ENCODE data around the gene HDAC11.
A peak's percentile ranks its signal among the peaks of the same experiment; 100 is the strongest.
"Not testable (repeated sequence)": the region's sequence is repeated elsewhere in the genome, so short reads cannot be mapped to it uniquely, and the experiment has no call there.

Gene HDAC11, protein sequence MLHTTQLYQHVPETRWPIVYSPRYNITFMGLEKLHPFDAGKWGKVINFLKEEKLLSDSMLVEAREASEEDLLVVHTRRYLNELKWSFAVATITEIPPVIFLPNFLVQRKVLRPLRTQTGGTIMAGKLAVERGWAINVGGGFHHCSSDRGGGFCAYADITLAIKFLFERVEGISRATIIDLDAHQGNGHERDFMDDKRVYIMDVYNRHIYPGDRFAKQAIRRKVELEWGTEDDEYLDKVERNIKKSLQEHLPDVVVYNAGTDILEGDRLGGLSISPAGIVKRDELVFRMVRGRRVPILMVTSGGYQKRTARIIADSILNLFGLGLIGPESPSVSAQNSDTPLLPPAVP

DNA sequence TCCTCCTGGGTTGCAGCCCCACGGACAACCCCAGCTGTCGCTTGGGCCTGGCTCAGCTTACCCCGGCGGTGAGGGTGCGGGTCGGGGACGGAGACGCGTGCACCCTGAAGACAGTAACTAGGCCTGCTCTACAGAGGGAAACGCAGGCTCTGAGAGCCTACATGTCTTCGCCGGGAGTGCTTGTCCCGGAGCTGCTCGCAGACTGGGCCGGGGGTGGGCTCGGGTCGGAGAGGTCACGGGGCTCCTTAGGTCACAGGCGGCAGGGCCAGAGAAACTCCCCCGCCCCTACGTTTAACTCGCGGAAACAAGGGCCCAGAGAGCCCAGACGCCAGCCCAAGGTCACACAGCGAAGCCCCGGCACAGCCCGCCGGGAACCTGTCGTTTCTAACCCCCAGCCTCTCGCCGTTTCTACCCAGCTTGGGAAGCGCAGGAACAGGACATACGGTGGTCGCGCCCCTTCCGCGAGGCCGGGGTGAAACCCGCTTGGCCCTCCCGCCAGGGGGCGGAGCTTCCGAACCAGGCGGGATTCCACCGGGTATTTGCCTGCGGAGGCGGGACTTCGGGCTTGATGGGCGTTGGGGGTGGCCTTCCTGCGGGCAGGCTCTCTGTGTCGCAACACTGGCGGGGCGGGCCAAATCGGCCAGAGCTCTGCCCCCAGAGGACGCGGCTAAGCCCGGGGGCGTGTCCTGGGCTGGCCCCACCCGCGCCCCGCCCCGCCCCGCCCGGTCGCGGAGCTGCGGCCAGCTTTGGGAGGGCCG, at the start of gene HDAC11:
Gene HDAC11, plus strand, starts transcription at position 725 of the 758 bp plus-strand sequence. CDS start 42 bp downstream, outside the sequence.
- peak; percentile 99 for DNase-seq
- TF ChIP-seq, protein P1, sequence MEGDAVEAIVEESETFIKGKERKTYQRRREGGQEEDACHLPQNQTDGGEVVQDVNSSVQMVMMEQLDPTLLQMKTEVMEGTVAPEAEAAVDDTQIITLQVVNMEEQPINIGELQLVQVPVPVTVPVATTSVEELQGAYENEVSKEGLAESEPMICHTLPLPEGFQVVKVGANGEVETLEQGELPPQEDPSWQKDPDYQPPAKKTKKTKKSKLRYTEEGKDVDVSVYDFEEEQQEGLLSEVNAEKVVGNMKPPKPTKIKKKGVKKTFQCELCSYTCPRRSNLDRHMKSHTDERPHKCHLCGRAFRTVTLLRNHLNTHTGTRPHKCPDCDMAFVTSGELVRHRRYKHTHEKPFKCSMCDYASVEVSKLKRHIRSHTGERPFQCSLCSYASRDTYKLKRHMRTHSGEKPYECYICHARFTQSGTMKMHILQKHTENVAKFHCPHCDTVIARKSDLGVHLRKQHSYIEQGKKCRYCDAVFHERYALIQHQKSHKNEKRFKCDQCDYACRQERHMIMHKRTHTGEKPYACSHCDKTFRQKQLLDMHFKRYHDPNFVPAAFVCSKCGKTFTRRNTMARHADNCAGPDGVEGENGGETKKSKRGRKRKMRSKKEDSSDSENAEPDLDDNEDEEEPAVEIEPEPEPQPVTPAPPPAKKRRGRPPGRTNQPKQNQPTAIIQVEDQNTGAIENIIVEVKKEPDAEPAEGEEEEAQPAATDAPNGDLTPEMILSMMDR (IDR thresholded peaks at IDR 0.05; ENCODE audit: low read length), result no peak
- TF ChIP-seq EZH2 (optimal IDR thresholded peaks at IDR 0.05; ENCODE audit: low read depth, low read length), result no peak
- TF ChIP-seq EZH2phosphoT487 (IDR thresholded peaks at IDR 0.05; ENCODE audit: low read length), result no peak
- H4K20me1 ChIP-seq (ENCODE audit: insufficient read depth, low read length), result no peaks in the 10 kb centered on the region
- no peaks in the 10 kb centered on the region for H3K79me2 ChIP-seq (ENCODE audit: low read length)
- H3K9me2 ChIP-seq (replicated peaks; ENCODE audit: insufficient read depth, low read length), result no peaks in the 10 kb centered on the region
- H3K4me2 ChIP-seq (ENCODE audit: low read depth, low read length), result peak within 1 kb of the TSS; percentile 74
- no peaks in the 10 kb centered on the region for H3K4me1 ChIP-seq (ENCODE audit: low read length)
- H3K9me3 ChIP-seq (replicated peaks; ENCODE audit: insufficient read depth, low read length), result no peaks in the 10 kb centered on the region
- H2AFZ ChIP-seq (ENCODE audit: low read length), result peak within 1 kb of the TSS; percentile 94
- peak within 1 kb of the TSS; percentile 80 for H3K4me3 ChIP-seq (ENCODE audit: low read length)
- H3K36me3 ChIP-seq (replicated peaks; ENCODE audit: insufficient read depth, low read length), result no peaks in the 10 kb centered on the region
- peak within 1 kb of the TSS; percentile 76 for H3K9ac ChIP-seq (ENCODE audit: low read length)
- H3K27ac ChIP-seq (ENCODE audit: low read length), result no peak within 1 kb of the TSS
- H3K27me3 ChIP-seq (replicated peaks; ENCODE audit: insufficient read depth, low read length), result no peaks in the 10 kb centered on the region
- H3F3A ChIP-seq (ENCODE audit: insufficient read depth, low read length), result no peaks in the 10 kb centered on the region

DNA sequence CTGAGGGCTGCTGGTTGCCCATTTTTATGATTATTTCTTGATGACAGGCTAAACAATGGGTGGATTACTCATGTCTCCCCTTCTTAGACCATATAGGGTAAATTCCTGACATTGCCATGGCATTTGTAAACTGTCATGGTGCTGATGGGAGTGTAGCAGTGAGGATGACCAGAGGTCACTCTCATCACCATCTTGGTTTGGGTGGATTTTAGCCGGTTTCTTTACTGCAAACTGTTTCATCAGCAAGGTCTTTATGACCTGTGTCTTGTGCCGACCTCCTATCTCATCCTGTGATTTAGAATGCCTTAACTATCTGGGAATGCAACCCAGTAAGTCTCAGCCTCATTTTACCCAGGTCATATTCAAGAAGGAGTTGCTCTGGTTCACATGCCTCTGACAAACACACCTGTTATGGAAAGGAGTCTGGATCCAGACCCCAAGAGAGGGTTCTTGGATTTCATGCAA, 49.7 kb upstream of the HDAC11 start:
- not testable (repeated sequence) for H3K36me3 ChIP-seq (replicated peaks; ENCODE audit: insufficient read depth, low read length); H4K20me1 ChIP-seq (ENCODE audit: insufficient read depth, low read length); H3K4me2 ChIP-seq (ENCODE audit: low read depth, low read length); H3K9me3 ChIP-seq (replicated peaks; ENCODE audit: insufficient read depth, low read length); DNase-seq; H3K4me3 ChIP-seq (ENCODE audit: low read length); H3K27ac ChIP-seq (ENCODE audit: low read length); H3K79me2 ChIP-seq (ENCODE audit: low read length); H3K27me3 ChIP-seq (replicated peaks; ENCODE audit: insufficient read depth, low read length); H2AFZ ChIP-seq (ENCODE audit: low read length); H3K9ac ChIP-seq (ENCODE audit: low read length); H3K9me2 ChIP-seq (replicated peaks; ENCODE audit: insufficient read depth, low read length)
- Histone ChIP-seq H3K4me1 (ENCODE audit: low read length) (peaks cover 23% of the 10 kb centered on the region), H3F3A (ENCODE audit: insufficient read depth, low read length) (peaks cover 17% of the 10 kb centered on the region)

DNA sequence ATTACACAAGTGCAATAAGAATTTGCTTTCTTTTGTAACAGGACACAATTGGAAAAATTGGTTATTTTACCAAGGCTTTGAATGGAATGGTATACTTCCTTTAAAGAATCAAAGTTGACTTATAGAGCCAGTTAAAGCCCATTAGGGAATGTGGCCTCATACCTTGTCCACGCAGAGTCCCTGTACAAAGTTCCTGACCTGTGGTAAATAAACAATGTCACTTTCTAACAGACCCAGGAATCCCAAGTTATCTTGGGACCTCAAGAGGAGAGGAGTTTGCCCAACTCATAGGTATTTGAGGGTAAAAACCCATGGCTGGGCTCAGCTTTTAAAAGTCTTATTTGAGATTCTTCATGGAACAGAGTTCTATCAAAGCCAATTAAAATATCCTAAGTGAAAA, 48.0 kb upstream of the HDAC11 start:
- DNase-seq, result no peak
- no peaks in the 10 kb centered on the region for H3K27me3 ChIP-seq (replicated peaks; ENCODE audit: insufficient read depth, low read length)
- no peak overlapping the region for H3K9ac ChIP-seq (ENCODE audit: low read length)
- no peaks in the 10 kb centered on the region for H3K9me3 ChIP-seq (replicated peaks; ENCODE audit: insufficient read depth, low read length)
- H3K79me2 ChIP-seq (ENCODE audit: low read length), result no peaks in the 10 kb centered on the region
- H3K27ac ChIP-seq (ENCODE audit: low read length), result no peak overlapping the region
- H3K4me1 ChIP-seq (ENCODE audit: low read length), result peaks cover 21% of the 10 kb centered on the region
- H4K20me1 ChIP-seq (ENCODE audit: insufficient read depth, low read length), result no peaks in the 10 kb centered on the region
- TF ChIP-seq EZH2 (optimal IDR thresholded peaks at IDR 0.05; ENCODE audit: low read depth, low read length) (no peak), EZH2phosphoT487 (IDR thresholded peaks at IDR 0.05; ENCODE audit: low read length) (no peak)
- TF ChIP-seq, protein P1 (IDR thresholded peaks at IDR 0.05; ENCODE audit: low read length), result no peak
- H3K4me3 ChIP-seq (ENCODE audit: low read length), result no peak overlapping the region
- no peak overlapping the region for H3K4me2 ChIP-seq (ENCODE audit: low read depth, low read length)
- H3K36me3 ChIP-seq (replicated peaks; ENCODE audit: insufficient read depth, low read length), result no peaks in the 10 kb centered on the region
- H2AFZ ChIP-seq (ENCODE audit: low read length), result no peak overlapping the region
- H3F3A ChIP-seq (ENCODE audit: insufficient read depth, low read length), result peaks cover 16% of the 10 kb centered on the region
- no peaks in the 10 kb centered on the region for H3K9me2 ChIP-seq (replicated peaks; ENCODE audit: insufficient read depth, low read length)

Data from MM.1S (cell line).